ENCODE results near the gene SIPA1L2.
A peak's percentile ranks its signal among the peaks of the same experiment; 100 is the strongest.

Gene SIPA1L2

GRCh38 chr1:232644209-232644608 lies 14.3 kb upstream of the SIPA1L2 start:
- DNase-seq (ENCODE audit: extremely low read depth, low read depth) = no peak
- TF ChIP-seq, protein P1, sequence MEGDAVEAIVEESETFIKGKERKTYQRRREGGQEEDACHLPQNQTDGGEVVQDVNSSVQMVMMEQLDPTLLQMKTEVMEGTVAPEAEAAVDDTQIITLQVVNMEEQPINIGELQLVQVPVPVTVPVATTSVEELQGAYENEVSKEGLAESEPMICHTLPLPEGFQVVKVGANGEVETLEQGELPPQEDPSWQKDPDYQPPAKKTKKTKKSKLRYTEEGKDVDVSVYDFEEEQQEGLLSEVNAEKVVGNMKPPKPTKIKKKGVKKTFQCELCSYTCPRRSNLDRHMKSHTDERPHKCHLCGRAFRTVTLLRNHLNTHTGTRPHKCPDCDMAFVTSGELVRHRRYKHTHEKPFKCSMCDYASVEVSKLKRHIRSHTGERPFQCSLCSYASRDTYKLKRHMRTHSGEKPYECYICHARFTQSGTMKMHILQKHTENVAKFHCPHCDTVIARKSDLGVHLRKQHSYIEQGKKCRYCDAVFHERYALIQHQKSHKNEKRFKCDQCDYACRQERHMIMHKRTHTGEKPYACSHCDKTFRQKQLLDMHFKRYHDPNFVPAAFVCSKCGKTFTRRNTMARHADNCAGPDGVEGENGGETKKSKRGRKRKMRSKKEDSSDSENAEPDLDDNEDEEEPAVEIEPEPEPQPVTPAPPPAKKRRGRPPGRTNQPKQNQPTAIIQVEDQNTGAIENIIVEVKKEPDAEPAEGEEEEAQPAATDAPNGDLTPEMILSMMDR (IDR thresholded peaks at IDR 0.05; ENCODE audit: low read depth, low read length) = no peak

- TF ChIP-seq, protein P1 (IDR thresholded peaks at IDR 0.05; ENCODE audit: low read depth, low read length) = peak; percentile 17
- DNase-seq (ENCODE audit: extremely low read depth, low read depth) = no peak
Observed at GRCh38 chr1:232643251-232643650, 13.3 kb upstream of the SIPA1L2 start.

DNA sequence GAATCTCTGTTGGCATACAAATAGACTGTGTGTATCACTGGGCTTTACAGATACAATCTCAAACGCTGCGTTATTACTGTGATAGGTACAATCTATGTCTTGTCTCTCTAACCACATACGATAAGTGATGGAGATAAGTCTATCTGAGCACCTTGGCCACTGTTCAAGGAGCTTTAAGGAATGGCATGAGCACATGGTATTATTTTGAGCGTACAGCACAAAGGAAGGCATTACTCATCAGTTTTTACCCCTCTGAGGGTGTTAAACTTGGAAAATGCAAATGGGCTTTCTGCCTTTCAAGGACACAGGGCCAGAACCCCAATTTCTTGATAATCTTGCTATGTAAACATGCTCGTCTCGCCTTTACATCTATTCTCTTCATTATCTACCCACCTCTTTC lies 11.6 kb upstream of the SIPA1L2 start:
- no peak for DNase-seq (ENCODE audit: extremely low read depth, low read depth)
- TF ChIP-seq, protein P1 (IDR thresholded peaks at IDR 0.05; ENCODE audit: low read depth, low read length) = no peak

DNA sequence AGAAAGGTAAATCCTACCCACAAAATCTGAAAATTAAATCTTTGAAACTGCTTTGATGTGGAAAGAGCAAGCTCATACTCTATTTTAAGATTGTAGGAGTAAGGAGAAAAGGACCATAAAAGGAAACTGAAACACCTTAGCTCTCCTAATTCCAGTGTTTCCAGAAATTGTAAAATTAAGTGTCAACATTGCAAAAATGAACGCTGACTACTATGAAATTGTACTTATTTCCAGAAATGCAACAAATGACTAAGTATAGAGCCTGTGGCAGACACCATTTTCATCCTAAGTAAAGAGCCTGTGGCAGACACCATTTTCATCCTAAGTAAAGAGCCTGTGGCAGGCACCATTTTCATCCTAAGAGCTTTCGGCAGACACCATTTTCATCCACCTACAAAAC lies 6.9 kb upstream of the SIPA1L2 start:
- TF ChIP-seq, protein P1 (IDR thresholded peaks at IDR 0.05; ENCODE audit: low read depth, low read length) = no peak
- DNase-seq (ENCODE audit: extremely low read depth, low read depth) = no peak

- TF ChIP-seq, protein P1 (IDR thresholded peaks at IDR 0.05; ENCODE audit: low read depth, low read length) = peak; percentile 70
- peak; percentile 40 for DNase-seq (ENCODE audit: extremely low read depth, low read depth)
Observed at GRCh38 chr1:232635778-232636356, 5.9 kb upstream of the SIPA1L2 start.

GRCh38 chr1:232635279-232635678 lies 5.3 kb upstream of the SIPA1L2 start:
- no peak for DNase-seq (ENCODE audit: extremely low read depth, low read depth)
- TF ChIP-seq, protein P1 (IDR thresholded peaks at IDR 0.05; ENCODE audit: low read depth, low read length) = no peak

- DNase-seq (ENCODE audit: extremely low read depth, low read depth) = no peak
- TF ChIP-seq, protein P1 (IDR thresholded peaks at IDR 0.05; ENCODE audit: low read depth, low read length) = no peak
Observed at GRCh38 chr1:232634096-232634495, 4.2 kb upstream of the SIPA1L2 start.

All from AG09319 (cell line).